Measurements from ENCODE around the gene SBF1. TPM values are rescaled to one million over a fixed set of nuclear protein-coding genes. Genes with fewer than 3 reads are reported as not detected.

SBF1 gene
- total and polyA plus RNA-seq, 2 donors (not counting 1 experiment from before 2014, with no cell fraction given) = 110 to 254 TPM

DNA sequence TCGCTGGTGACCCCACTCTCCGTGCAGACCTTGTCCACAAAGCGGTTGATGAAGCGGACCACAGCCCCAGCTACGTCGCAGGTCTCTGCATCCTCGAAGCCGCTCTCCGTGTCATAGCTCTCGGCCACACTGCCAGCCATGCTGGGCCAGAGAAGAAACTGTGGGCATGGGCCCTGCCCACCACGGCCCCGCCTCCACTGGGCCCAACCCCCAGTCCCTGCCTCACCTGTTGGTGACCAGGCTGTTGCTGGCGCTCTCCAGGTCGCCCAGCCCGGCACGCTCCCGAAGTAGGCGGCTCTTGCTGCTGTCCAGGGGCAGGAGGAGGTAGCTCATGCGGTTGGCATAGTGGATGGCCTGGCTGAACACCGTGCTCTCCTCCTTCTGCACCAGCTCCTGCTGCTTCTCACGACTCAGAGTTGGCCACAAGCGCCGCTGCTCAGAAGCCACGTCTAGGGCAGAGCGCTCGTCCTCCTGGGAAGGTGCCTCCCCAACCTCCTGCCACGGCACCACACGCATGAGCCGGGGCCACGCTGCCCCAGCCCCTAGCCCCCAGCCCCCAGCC lies 12.8 kb downstream of the SBF1 start:
- peaks cover 0 to 4% (median 0%) of the 10 kb centered on the region in 3 donors for H3K9me3 ChIP-seq (ENCODE audit: control extremely low read depth in 1 of 3, control insufficient read depth in 2 of 3, insufficient read depth in 1 of 3, low read length in 2 of 3)
- DNase-seq (no peak), ATAC-seq (ENCODE audit: low read depth) (no peak)
- no peaks in the 10 kb centered on the region for H3K79me2 ChIP-seq (ENCODE audit: control insufficient read depth, insufficient read depth, low read length)
- intact Hi-C loops (cut with micrococcal nuclease) = no loop called here
- no peak overlapping the region for H3K27ac Mint-ChIP-seq
- POLR2A ChIA-PET = no interaction called here
- 98% methylated on average over 23 of the region's 30 CpGs for WGBS (ENCODE audit: insufficient coverage)
- H3K4me3 Mint-ChIP-seq = no peak overlapping the region
- H3K4me3 ChIP-seq (ENCODE audit: control extremely low read depth in 1 of 5, extremely low read depth in 1 of 5, insufficient read depth in 1 of 5, low read depth in 2 of 5, low read length in 4 of 5) = no peak overlapping the region
- H3K27me3 Mint-ChIP-seq = no peaks in the 10 kb centered on the region
- no peaks in the 10 kb centered on the region for H3K9me3 Mint-ChIP-seq (ENCODE audit: insufficient read depth)
- no peak overlapping the region for H2AFZ ChIP-seq (ENCODE audit: insufficient read depth, low read depth, low read length, poor library complexity, severe bottlenecking)
- no peaks in the 10 kb centered on the region for H3K4me1 ChIP-seq (ENCODE audit: control insufficient read depth in 2 of 2, insufficient read depth in 2 of 2, low read length in 2 of 2)
- no peak overlapping the region for H3K4me2 ChIP-seq (replicated peaks; ENCODE audit: low read depth, low read length, poor library complexity, severe bottlenecking)
- H3K27ac ChIP-seq (ENCODE audit: low read length in 2 of 2) = no peak overlapping the region
- peaks cover 10% of the 10 kb centered on the region for H4K20me1 ChIP-seq (ENCODE audit: control insufficient read depth, insufficient read depth, low read length, poor library complexity, severe bottlenecking)
- H3K9ac ChIP-seq (ENCODE audit: low read length) = no peak overlapping the region
- no peaks in the 10 kb centered on the region for H3K27me3 ChIP-seq (replicated peaks in 1 of 4; ENCODE audit: control extremely low read depth in 1 of 4, control insufficient read depth in 3 of 4, insufficient read depth in 4 of 4, low read length in 3 of 4)
- peaks cover 0 to 89% of the 10 kb centered on the region in 2 experiments for H3K36me3 ChIP-seq (replicated peaks in 1 of 2; ENCODE audit: control extremely low read depth in 1 of 2, control insufficient read depth in 1 of 2, extremely low read depth in 1 of 2, insufficient read depth in 2 of 2, low read length in 1 of 2)
- TF ChIP-seq, protein P1, sequence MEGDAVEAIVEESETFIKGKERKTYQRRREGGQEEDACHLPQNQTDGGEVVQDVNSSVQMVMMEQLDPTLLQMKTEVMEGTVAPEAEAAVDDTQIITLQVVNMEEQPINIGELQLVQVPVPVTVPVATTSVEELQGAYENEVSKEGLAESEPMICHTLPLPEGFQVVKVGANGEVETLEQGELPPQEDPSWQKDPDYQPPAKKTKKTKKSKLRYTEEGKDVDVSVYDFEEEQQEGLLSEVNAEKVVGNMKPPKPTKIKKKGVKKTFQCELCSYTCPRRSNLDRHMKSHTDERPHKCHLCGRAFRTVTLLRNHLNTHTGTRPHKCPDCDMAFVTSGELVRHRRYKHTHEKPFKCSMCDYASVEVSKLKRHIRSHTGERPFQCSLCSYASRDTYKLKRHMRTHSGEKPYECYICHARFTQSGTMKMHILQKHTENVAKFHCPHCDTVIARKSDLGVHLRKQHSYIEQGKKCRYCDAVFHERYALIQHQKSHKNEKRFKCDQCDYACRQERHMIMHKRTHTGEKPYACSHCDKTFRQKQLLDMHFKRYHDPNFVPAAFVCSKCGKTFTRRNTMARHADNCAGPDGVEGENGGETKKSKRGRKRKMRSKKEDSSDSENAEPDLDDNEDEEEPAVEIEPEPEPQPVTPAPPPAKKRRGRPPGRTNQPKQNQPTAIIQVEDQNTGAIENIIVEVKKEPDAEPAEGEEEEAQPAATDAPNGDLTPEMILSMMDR (IDR thresholded peaks at IDR 0.05) = no peak
- TF ChIP-seq EZH2 (IDR thresholded peaks at IDR 0.05; ENCODE audit: borderline replicate concordance, insufficient read depth, low read depth, low read length, poor library complexity, severe bottlenecking) = no peak
- peaks cover 5% of the 10 kb centered on the region for H3K4me1 Mint-ChIP-seq
- CTCF ChIA-PET = no interaction called here

DNA sequence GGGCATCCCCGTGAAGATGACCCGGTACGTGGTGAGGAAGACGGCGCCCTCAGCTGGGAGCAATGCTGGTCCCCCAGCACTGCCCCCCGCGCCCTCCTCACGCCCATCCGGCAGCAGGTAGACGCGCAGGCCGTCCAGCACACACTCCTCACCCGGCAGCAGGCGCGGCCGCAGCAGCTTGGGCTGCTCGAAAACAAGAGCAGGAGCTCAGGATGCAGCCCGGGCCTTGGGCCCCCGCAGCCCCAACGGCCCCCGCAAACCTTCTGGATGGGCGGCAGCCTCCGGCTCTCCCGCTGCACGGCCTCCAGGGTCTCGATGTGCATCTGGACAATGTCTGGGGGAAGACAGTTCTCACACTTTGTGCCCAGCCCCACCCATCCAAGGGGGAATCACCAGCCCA lies 13.3 kb downstream of the SBF1 start:
- no peaks in the 10 kb centered on the region for H3K4me1 Mint-ChIP-seq
- no peak for ATAC-seq (ENCODE audit: low read depth)
- peaks cover 0 to 89% of the 10 kb centered on the region in 2 experiments for H3K36me3 ChIP-seq (replicated peaks in 1 of 2; ENCODE audit: control extremely low read depth in 1 of 2, control insufficient read depth in 1 of 2, extremely low read depth in 1 of 2, insufficient read depth in 2 of 2, low read length in 1 of 2)
- H3K79me2 ChIP-seq (ENCODE audit: control insufficient read depth, insufficient read depth, low read length) = no peaks in the 10 kb centered on the region
- no peak overlapping the region for H3K27ac ChIP-seq (ENCODE audit: low read length in 2 of 2)
- no peak overlapping the region for H2AFZ ChIP-seq (ENCODE audit: insufficient read depth, low read depth, low read length, poor library complexity, severe bottlenecking)
- WGBS (ENCODE audit: insufficient coverage) = over 99% methylated on average over 26 of the region's 26 CpGs
- H3K9me3 Mint-ChIP-seq (ENCODE audit: insufficient read depth) = no peaks in the 10 kb centered on the region
- no peak for TF ChIP-seq EZH2 (IDR thresholded peaks at IDR 0.05; ENCODE audit: borderline replicate concordance, insufficient read depth, low read depth, low read length, poor library complexity, severe bottlenecking)
- TF ChIP-seq, protein P1 (IDR thresholded peaks at IDR 0.05) = no peak
- H3K27me3 Mint-ChIP-seq = no peaks in the 10 kb centered on the region
- peaks cover 10% of the 10 kb centered on the region for H4K20me1 ChIP-seq (ENCODE audit: control insufficient read depth, insufficient read depth, low read length, poor library complexity, severe bottlenecking)
- H3K9ac ChIP-seq (ENCODE audit: low read length) = no peak overlapping the region
- H3K4me2 ChIP-seq (replicated peaks; ENCODE audit: low read depth, low read length, poor library complexity, severe bottlenecking) = no peak overlapping the region
- H3K4me3 Mint-ChIP-seq = no peak overlapping the region
- intact Hi-C loops (cut with micrococcal nuclease) = no loop called here
- no peak overlapping the region for H3K27ac Mint-ChIP-seq
- H3K9me3 ChIP-seq (ENCODE audit: control extremely low read depth in 1 of 3, control insufficient read depth in 2 of 3, insufficient read depth in 1 of 3, low read length in 2 of 3) = peaks cover 0 to 4% (median 0%) of the 10 kb centered on the region in 3 donors
- DNase-seq = no peak
- H3K4me3 ChIP-seq (ENCODE audit: control extremely low read depth in 1 of 5, extremely low read depth in 1 of 5, insufficient read depth in 1 of 5, low read depth in 2 of 5, low read length in 4 of 5) = no peak overlapping the region
- ChIA-PET POLR2A (no interaction called here), CTCF (no interaction called here)
- H3K4me1 ChIP-seq (ENCODE audit: control insufficient read depth in 2 of 2, insufficient read depth in 2 of 2, low read length in 2 of 2) = no peaks in the 10 kb centered on the region
- H3K27me3 ChIP-seq (replicated peaks in 1 of 4; ENCODE audit: control extremely low read depth in 1 of 4, control insufficient read depth in 3 of 4, insufficient read depth in 4 of 4, low read length in 3 of 4) = no peaks in the 10 kb centered on the region

Measured in B cell (primary cell).